Putamen (tissue), 1 donor: ENCODE results near the gene CLUH.
"Not testable (repeated sequence)": the region's sequence is repeated elsewhere in the genome, so short reads cannot be mapped to it uniquely, and the experiment has no call there.

Experiments
- DNase-seq: peaks from one replicate; pipeline ENCODE4 v3.0.0-alpha.2; 2016; ENCODE audit warnings: low spot score

The CLUH gene

GRCh38 chr17:2688351-2689342, 22.9 kb downstream of the CLUH start:
- DNase-seq, result no peak

GRCh38 chr17:2687074-2687418, 24.5 kb downstream of the CLUH start:
- DNase-seq, result no peak

- no peak for DNase-seq
Measured at GRCh38 chr17:2685696-2686095, 25.9 kb downstream of the CLUH start.

GRCh38 chr17:2684549-2684948, 27.0 kb downstream of the CLUH start:
- DNase-seq, result no peak

GRCh38 chr17:2683912-2684311, 27.7 kb downstream of the CLUH start:
- DNase-seq, result no peak

- no peak for DNase-seq
Measured at GRCh38 chr17:2682176-2682938, 29.2 kb downstream of the CLUH start.

GRCh38 chr17:2681650-2682049, 29.9 kb downstream of the CLUH start:
- DNase-seq, result no peak

- DNase-seq, result no peak
Measured at GRCh38 chr17:2680961-2681360, 30.6 kb downstream of the CLUH start.

GRCh38 chr17:2679247-2679646, 32.3 kb downstream of the CLUH start:
- not testable (repeated sequence) for DNase-seq

GRCh38 chr17:2672026-2672425, 39.5 kb downstream of the CLUH start:
- no peak for DNase-seq

GRCh38 chr17:2660410-2660809, 51.2 kb downstream of the CLUH start:
- DNase-seq, result not testable (repeated sequence)

- DNase-seq, result not testable (repeated sequence)
Measured at GRCh38 chr17:2659337-2659736, 52.2 kb downstream of the CLUH start.

- no peak for DNase-seq
Measured at GRCh38 chr17:2656283-2656682, 55.3 kb downstream of the CLUH start.

- no peak for DNase-seq
Measured at GRCh38 chr17:2655546-2655945, 56.0 kb downstream of the CLUH start.

GRCh38 chr17:2652911-2653310, 58.7 kb downstream of the CLUH start:
- not testable (repeated sequence) for DNase-seq

- no peak for DNase-seq
Measured at GRCh38 chr17:2649191-2649590, 62.4 kb downstream of the CLUH start.

- DNase-seq, result no peak
Measured at GRCh38 chr17:2647957-2648356, 63.6 kb downstream of the CLUH start.

- no peak for DNase-seq
Measured at GRCh38 chr17:2644971-2645370, 66.6 kb downstream of the CLUH start.
